Activated CD8-positive, alpha-beta memory T cell treated with anti-CD3 and anti-CD28 coated beads for 36 hours (primary cell): ENCODE results near the gene PPP2R3A. TPM values are rescaled to one million over a fixed set of nuclear protein-coding genes. Genes with fewer than 3 reads are reported as not detected.
"Not testable (repeated sequence)": the region's sequence is repeated elsewhere in the genome, so short reads cannot be mapped to it uniquely, and the experiment has no call there.

Source experiments
- CTCF ChIA-PET: fragments of 350-600 bp; sonication (Branson Sonifier 250); formaldehyde crosslinking; loops from one replicate; lab custom pipeline; 2021; ENCODE audit warnings: antibody characterized with exemption; lab: Charles Lee
- POLR2A ChIA-PET: fragments of 350-600 bp; sonication (Branson Sonifier 250); formaldehyde crosslinking; loops from one replicate; lab custom pipeline; 2021; ENCODE audit warnings: antibody characterized with exemption; lab: Charles Lee
- total RNA-seq, 2 experiments: library from RNA; stranded (reverse); gene quantifications; one replicate each; pipeline ENCODE4 v1.2.3, GENCODE V29; 2021

PPP2R3A gene
- total RNA-seq, 2 experiments from 2014 or later: 0.08 to 0.21 TPM

DNA sequence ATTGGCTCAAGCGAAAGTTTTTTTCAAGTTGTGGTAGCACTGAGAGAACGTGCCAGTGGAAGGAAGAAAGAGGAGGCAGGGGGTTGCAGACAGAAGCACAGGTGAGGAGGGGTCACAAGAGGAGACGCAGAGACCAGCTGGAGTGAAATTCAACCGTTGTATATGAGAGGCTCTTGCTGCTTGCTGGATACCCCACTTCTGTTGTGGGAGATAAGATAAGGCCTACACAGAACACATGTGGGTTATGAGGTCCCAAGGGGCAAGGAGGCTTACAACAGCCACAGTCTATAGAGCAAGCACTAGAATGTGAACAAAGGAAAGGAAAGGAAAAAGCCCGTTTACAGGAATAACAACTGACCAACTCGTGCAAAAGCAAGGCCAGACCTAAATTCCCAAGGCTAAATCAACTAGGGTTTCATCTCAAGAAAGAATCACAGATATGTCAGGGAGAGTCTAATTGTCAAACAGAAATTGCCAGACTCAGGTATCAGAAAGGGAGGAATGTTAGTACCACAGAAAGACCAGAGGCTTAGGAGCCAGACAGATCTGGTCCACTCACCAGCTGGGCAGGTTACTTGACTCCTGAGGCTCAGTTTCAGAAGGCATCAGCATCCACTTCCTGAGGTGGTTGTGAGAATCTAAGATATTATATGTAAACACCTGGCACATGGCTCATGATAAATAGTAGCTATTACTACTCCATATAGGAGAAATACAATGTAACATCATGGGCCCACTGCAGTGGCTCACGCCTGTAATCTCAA is 169.7 kb downstream of the PPP2R3A start:
- ChIA-PET POLR2A (no interaction called here), CTCF (no interaction called here)

- ChIA-PET POLR2A (no interaction called here), CTCF (no interaction called here)
These were observed 170.9 kb downstream of the PPP2R3A start for GRCh38 chr3:136136454-136136853.

DNA sequence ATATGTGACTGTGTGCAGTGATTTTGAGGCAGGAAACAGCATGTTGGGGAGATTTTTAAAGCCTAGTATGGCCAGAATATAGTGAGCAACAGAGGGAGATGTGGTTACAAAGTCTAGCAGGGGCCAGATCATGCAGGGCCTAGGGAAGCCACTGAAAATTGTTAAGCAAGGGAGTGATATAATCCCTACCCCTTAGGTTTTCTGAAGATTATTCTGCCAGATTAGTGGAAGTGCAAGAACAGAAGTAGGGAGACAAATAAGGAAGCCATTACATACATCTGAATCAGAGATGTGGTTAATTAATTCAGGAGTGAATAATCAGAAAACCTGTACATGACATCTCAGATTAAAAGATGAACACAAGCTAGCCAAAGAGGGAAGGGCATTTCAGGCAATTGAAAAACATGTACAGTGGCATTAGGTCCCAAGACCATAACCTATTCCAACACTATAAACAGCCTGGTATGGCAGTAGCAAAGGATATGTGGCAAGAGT is 175.8 kb downstream of the PPP2R3A start:
- POLR2A ChIA-PET: interaction anchor here (0.5 to 0.6 kb wide), 2 partner anchors 29 to 603 kb away, joined by 5 to 17 read pairs; no protein-coding TSS in a partner anchor
- CTCF ChIA-PET: no interaction called here

DNA sequence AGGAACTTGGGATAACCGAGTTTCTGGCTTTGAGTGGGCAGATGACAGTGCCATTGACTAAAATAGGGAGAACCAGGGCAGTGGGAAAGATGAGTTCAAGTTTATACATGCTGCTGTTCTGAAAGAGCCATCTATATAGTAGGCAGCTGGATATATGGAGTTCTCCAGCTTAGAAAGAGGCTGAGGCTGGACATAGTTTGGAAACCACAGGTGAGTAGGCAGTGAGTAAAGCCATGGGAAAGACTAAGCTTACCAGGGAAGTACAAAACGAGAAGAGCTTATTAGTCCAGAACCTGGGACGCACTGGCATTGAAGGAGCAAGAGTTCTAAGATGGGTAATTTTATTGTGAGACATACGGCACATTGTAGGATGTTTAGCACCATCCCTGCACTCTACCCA is 176.4 kb downstream of the PPP2R3A start:
- POLR2A ChIA-PET: interaction anchor here (0.6 kb wide), 1 partner anchor 28 kb away, joined by 17 read pairs; no protein-coding TSS in a partner anchor
- CTCF ChIA-PET: no interaction called here

GRCh38 chr3:136142592-136142991 is 177.1 kb downstream of the PPP2R3A start:
- POLR2A ChIA-PET: no interaction called here
- CTCF ChIA-PET: no interaction called here

DNA sequence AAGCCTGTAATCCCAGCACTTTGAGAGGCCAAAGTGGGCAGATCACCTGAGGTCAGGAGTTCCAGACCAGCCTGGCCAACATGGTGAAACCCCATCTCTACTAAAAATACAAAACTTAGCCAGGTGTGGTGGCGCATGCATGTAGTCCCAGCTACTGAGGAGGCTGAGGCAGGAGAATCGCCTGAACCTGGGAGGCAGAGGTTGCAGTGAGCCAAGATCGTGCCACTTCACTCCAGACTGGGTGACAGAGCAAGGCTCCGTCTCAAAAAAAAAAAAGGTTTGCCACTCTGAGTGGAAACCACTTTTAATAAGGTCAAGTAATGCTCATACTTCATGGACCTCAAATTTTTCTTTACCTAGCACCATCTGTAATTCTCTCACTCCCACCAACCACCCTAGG is 178.9 kb downstream of the PPP2R3A start:
- CTCF ChIA-PET, POLR2A ChIA-PET: not testable (repeated sequence)

GRCh38 chr3:136146981-136147729 is 181.6 kb downstream of the PPP2R3A start:
- ChIA-PET CTCF (no interaction called here), POLR2A (interaction anchor here (0.6 kb wide), 1 partner anchor 12 kb away, joined by 3 read pairs; no protein-coding TSS in a partner anchor)

DNA sequence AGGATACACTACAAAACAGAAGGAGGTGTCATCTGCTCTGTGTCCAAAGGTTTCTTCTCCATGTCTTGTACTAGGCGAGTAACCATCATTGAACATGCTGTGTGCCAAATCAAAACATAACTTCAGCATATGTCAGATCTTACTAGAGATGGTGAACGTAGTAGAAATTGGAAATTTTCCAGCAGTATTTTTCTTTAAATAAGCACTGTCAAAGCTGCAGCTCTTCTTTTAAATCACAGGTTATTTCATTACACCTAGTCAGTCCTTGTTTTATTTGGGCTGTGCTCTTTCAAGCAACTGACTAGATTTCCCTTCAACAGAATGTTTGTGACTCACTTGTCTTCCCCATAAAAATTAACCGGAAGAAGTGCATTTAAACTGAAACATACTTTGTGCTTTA is 184.1 kb downstream of the PPP2R3A start:
- ChIA-PET POLR2A (no interaction called here), CTCF (no interaction called here)

GRCh38 chr3:136151219-136151618 is 185.7 kb downstream of the PPP2R3A start:
- ChIA-PET POLR2A (no interaction called here), CTCF (interaction anchor here (1.3 kb wide), 1 partner anchor 30 kb away, joined by 3 read pairs; no protein-coding TSS in a partner anchor)

DNA sequence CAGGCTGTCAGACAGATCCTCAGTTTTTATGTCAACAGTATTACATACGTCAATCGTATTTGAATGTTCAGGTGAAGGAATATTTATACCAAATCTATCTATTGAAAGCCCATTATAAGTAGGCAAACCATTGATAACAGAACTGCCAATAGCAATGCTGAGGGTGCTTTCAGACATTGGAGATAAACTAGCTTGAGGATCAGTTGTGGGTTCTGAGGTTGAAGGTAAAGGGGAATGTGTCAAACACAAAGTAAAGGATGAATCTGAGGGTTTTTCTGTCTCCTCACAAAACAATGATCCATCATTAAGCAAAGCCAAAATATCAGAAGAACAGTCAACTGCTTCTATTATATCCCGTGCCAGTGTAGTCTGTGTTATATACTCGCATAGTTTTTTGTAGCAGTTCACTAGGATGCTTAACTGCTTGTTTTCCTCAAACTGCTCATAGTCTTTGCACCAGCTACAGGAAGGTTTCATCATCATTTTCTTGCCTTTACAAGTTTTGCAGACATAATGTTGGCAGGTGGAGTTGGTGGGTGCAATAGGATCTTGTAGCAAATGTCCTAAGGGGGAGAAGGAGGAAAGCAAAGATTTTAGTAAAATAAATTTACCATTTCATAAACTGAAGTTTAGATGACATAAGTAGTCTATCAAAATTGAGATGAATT is 186.8 kb downstream of the PPP2R3A start:
- ChIA-PET POLR2A (no interaction called here), CTCF (no interaction called here)

GRCh38 chr3:136152963-136153362 is 187.4 kb downstream of the PPP2R3A start:
- POLR2A ChIA-PET: interaction anchor here (0.6 kb wide), 1 partner anchor 769 kb away, joined by 5 read pairs; no protein-coding TSS in a partner anchor

DNA sequence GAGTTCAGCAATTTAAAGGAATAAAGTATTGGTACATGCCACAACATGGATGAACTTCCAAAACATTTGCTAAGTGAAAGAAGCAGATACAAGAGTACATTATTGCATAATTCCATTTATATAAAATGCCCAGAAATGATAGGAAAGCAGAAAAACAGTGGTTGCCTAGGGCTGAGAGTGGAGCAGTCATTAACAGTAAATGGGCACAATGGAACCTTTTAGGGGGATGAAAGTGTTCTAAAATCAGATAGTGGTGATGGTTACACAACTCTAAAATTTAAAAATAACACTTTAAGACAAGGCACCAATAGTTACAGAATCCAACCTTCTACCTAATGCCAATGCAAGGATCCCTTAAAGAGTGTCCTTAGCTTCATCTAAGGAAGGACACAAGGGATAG is 196.0 kb downstream of the PPP2R3A start:
- ChIA-PET CTCF (no interaction called here), POLR2A (no interaction called here)

More at GRCh38 chr3:136152963-136153362, 187.4 kb downstream of the PPP2R3A start:
- CTCF ChIA-PET: no interaction called here

GRCh38 chr3:136162322-136162721 is 196.8 kb downstream of the PPP2R3A start:
- ChIA-PET POLR2A (no interaction called here), CTCF (interaction anchor here (0.7 kb wide), 1 partner anchor 1682 kb away, joined by 4 read pairs; no protein-coding TSS in a partner anchor)

DNA sequence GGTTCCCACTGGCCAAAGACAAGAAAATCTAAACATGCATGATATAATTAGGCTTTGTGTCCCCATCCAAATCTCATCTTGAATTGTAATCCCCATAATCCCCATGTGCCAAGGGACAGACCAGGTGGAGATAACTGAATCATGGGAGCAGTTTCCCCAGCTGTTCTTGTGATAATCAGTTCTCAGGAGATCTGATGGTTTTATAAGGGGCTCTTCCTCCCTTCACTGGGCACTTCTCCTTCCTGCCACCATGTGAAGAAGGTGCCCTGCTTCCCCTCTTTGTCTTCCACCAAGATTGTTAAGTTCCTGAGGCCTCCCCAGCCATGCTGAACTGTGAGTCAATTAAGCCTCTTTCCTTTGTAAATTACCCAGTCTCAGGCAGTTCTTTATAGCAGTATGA is 198.1 kb downstream of the PPP2R3A start:
- POLR2A ChIA-PET: interaction anchor here (1.2 kb wide), 1 partner anchor 24 kb away, joined by 19 read pairs; no protein-coding TSS in a partner anchor
- CTCF ChIA-PET: not testable (repeated sequence)

GRCh38 chr3:136166507-136166906 is 201.0 kb downstream of the PPP2R3A start:
- ChIA-PET CTCF (no interaction called here), POLR2A (no interaction called here)

DNA sequence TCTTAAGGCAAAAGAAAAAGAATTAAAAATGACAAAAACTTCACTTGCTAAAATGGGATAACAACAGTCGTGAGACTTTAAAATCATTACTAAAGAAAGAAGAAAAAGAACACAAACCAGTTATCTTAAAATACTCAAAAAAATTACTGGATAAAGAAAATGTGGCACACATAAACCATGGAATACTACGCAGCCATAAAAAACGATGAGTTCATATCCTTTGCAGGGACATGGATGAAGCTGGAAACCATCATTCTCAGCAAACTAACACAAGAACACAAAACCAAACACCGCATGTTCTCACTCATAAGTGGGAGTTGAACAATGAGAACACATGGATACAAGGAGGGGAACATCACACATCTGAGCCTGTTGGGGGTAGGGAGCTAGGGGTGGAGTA is 202.7 kb downstream of the PPP2R3A start:
- POLR2A ChIA-PET: not testable (repeated sequence)
- CTCF ChIA-PET: interaction anchor here (0.6 kb wide), 1 partner anchor 149 kb away, joined by 3 read pairs; no protein-coding TSS in a partner anchor

- ChIA-PET POLR2A (interaction anchor here (1.2 kb wide), 1 partner anchor 25 kb away, joined by 9 read pairs; the partner anchor contains the start of gene MSL2), CTCF (no interaction called here)
These were observed 205.6 kb downstream of the PPP2R3A start for GRCh38 chr3:136171097-136171542.

DNA sequence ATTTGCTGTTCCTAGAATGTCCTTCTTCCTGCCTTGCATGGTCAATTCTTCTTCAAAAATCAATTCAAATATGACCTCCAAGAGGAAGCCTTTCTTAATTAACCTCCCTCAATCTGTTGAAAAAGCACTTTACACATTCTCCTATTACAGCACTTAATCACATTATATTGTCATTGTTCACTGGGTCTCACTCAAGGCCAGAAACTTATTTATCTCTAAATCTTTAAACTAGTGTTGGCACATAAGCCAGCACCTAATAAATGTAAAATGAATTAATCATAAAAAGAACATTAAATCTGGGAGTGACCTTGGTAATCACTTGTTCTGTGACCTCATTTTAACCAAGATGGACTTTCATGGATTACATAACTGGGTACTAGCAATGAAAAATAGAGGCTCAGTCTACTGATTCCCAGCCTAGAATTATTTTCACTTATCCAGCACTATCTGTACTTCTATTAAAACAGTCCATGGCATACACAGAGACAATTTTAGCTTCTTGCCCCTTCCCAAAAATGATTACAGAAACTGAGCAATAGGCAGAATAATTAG is 208.5 kb downstream of the PPP2R3A start:
- CTCF ChIA-PET: no interaction called here
- POLR2A ChIA-PET: interaction anchor here (0.5 kb wide), 1 partner anchor 20 kb away, joined by 3 read pairs; no protein-coding TSS in a partner anchor

DNA sequence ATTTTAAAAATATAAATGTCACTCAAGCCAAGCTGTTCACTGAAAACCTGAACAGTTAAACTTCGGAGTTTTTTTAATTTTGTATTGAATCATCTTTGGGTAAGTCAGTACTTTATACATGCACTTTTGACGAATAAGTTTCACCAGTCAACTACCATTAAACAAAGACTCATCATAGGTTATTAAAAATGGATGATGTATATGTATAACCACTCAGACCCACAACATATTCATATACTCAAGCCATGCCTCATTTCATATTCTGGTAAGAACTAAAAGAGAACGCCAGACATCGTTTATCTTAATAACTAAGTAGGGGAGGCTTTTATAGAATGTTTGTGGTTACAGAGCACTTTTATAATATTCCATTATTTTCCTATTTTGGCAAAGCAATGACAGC is 212.3 kb downstream of the PPP2R3A start:
- ChIA-PET CTCF (interaction anchor here (1.0 kb wide), 1 partner anchor 16 kb away, joined by 3 read pairs; no protein-coding TSS in a partner anchor), POLR2A (no interaction called here)
